BLaER1 (cell line): ENCODE data around the gene RHOA.

ENCODE experiments used
- H3K27ac ChIP-seq: shearing (Covaris generic); formaldehyde crosslinking; 2 replicates; pipeline ENCODE4 v1.8.1; 2022
- H3K27me3 ChIP-seq: shearing (Covaris generic); formaldehyde crosslinking; 2 replicates; pipeline ENCODE4 v1.8.1; 2022
- H3K36me3 ChIP-seq: shearing (Covaris generic); formaldehyde crosslinking; 2 replicates; pipeline ENCODE4 v1.8.1; 2022
- H3K4me1 ChIP-seq: shearing (Covaris generic); formaldehyde crosslinking; 2 replicates; pipeline ENCODE4 v1.8.1; 2022
- H3K4me2 ChIP-seq: shearing (Covaris generic); formaldehyde crosslinking; 2 replicates; pipeline ENCODE4 v1.8.1; 2022
- H3K4me3 ChIP-seq: shearing (Covaris generic); formaldehyde crosslinking; 2 replicates; pipeline ENCODE4 v1.8.1; 2022
- H3K9ac ChIP-seq: shearing (Covaris generic); formaldehyde crosslinking; 2 replicates; pipeline ENCODE4 v1.8.1; 2022
- H3K9me3 ChIP-seq: shearing (Covaris generic); formaldehyde crosslinking; 2 replicates; pipeline ENCODE4 v1.8.1; 2022
- H4K20me1 ChIP-seq: shearing (Covaris generic); formaldehyde crosslinking; 2 replicates; pipeline ENCODE4 v1.8.1; 2022
- Cebpa-rat ChIP-seq: shearing (Covaris generic); IDR thresholded peaks from 2 replicates; pipeline ENCODE4 v1.8.1; 2022

The RHOA gene

GRCh38 chr3:49310677-49311076, 101.1 kb downstream of the RHOA start:
- no peak for TF ChIP-seq Cebpa-rat
- Histone ChIP-seq H3K9me3 (no peaks in the 10 kb centered on the region), H3K4me2 (no peak overlapping the region), H3K4me3 (no peak overlapping the region), H3K27ac (no peak overlapping the region), H3K4me1 (peaks cover 16% of the 10 kb centered on the region), H3K27me3 (no peaks in the 10 kb centered on the region), H3K9ac (no peak overlapping the region), H3K36me3 (peaks cover 99% of the 10 kb centered on the region), H4K20me1 (no peaks in the 10 kb centered on the region; the same call in 1 of the 2 replicates)
